Fibroblast of skin of right quadriceps (primary cell): ENCODE measurements around the gene ANKRD11.
A peak's percentile ranks its signal among the peaks of the same experiment; 100 is the strongest.

Experiments used
- DNase-seq: peaks from one replicate; pipeline ENCODE4 v3.0.0-alpha.2; 2013

The ANKRD11 gene

GRCh38 chr16:89378947-89379771, 111.2 kb downstream of the ANKRD11 start:
- no peak for DNase-seq

GRCh38 chr16:89377453-89377848, 112.9 kb downstream of the ANKRD11 start:
- no peak for DNase-seq

GRCh38 chr16:89376812-89377452, 113.4 kb downstream of the ANKRD11 start:
- DNase-seq = no peak

GRCh38 chr16:89375686-89376085, 114.7 kb downstream of the ANKRD11 start:
- DNase-seq = no peak

- no peak for DNase-seq
Observed at GRCh38 chr16:89375021-89375420, 115.3 kb downstream of the ANKRD11 start.

GRCh38 chr16:89374393-89374960, 115.9 kb downstream of the ANKRD11 start:
- no peak for DNase-seq

GRCh38 chr16:89373355-89374110, 116.8 kb downstream of the ANKRD11 start:
- DNase-seq = no peak

GRCh38 chr16:89371968-89372634, 118.3 kb downstream of the ANKRD11 start:
- no peak for DNase-seq

GRCh38 chr16:89371386-89371785, 119.0 kb downstream of the ANKRD11 start:
- no peak for DNase-seq

- DNase-seq = no peak
Observed at GRCh38 chr16:89370601-89371000, 119.8 kb downstream of the ANKRD11 start.

- DNase-seq = no peak
Observed at GRCh38 chr16:89370081-89370511, 120.3 kb downstream of the ANKRD11 start.

- DNase-seq = no peak
Observed at GRCh38 chr16:89369266-89369895, 121.0 kb downstream of the ANKRD11 start.

- DNase-seq = no peak
Observed at GRCh38 chr16:89368604-89369249, 121.6 kb downstream of the ANKRD11 start.

- DNase-seq = no peak
Observed at GRCh38 chr16:89367538-89367915, 122.8 kb downstream of the ANKRD11 start.

GRCh38 chr16:89366561-89367537, 123.5 kb downstream of the ANKRD11 start:
- no peak for DNase-seq

- DNase-seq = no peak
Observed at GRCh38 chr16:89365996-89366395, 124.4 kb downstream of the ANKRD11 start.

- peak; percentile 56 for DNase-seq
Observed at GRCh38 chr16:89365044-89365467, 125.3 kb downstream of the ANKRD11 start.

- no peak for DNase-seq
Observed at GRCh38 chr16:89364606-89365005, 125.8 kb downstream of the ANKRD11 start.

- peak; percentile 67 for DNase-seq
Observed at GRCh38 chr16:89363621-89364393, 126.6 kb downstream of the ANKRD11 start.
